Measurements from ENCODE around the gene HIVEP1.

Gene HIVEP1

DNA sequence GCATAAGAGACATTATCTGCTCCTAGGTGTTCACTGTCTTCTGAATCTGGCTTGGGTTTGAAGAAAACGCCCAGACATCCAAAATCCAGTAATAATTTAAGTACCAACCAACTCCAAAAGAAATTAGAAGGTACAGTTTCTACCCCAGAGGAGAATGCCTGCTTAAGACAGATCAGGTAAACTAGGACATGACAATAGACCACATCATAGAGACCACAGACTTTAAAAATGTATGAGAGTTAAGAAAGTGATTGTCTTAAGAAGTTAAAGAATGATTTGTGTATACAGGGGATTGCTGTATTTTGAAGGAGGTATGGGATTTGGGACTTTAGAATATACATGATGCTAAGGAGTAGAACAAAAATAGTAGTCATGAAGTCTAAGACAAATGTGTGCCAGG is 157.3 kb downstream of the HIVEP1 start (continued):
- TF ChIP-seq OSR1 (CRISPR knock-in tag; IDR thresholded peaks at IDR 0.05) (no peak), ARNTL (CRISPR knock-in tag; IDR thresholded peaks at IDR 0.05; ENCODE audit: borderline replicate concordance, low read depth) (no peak), ZC3H10 (CRISPR knock-in tag; IDR thresholded peaks at IDR 0.05) (no peak), ISL1 (CRISPR knock-in tag; IDR thresholded peaks at IDR 0.05) (no peak), ZFP3 (CRISPR knock-in tag; IDR thresholded peaks at IDR 0.05) (no peak), ZNF8 (CRISPR knock-in tag; IDR thresholded peaks at IDR 0.05) (no peak), ZNF565 (CRISPR knock-in tag; conservative IDR thresholded peaks at IDR 0.05; ENCODE audit: low read depth) (no peak)

- ATAC-seq, result no peak
- TF ChIP-seq OSR1 (CRISPR knock-in tag; IDR thresholded peaks at IDR 0.05), result no peak
- TF ChIP-seq, protein P1, sequence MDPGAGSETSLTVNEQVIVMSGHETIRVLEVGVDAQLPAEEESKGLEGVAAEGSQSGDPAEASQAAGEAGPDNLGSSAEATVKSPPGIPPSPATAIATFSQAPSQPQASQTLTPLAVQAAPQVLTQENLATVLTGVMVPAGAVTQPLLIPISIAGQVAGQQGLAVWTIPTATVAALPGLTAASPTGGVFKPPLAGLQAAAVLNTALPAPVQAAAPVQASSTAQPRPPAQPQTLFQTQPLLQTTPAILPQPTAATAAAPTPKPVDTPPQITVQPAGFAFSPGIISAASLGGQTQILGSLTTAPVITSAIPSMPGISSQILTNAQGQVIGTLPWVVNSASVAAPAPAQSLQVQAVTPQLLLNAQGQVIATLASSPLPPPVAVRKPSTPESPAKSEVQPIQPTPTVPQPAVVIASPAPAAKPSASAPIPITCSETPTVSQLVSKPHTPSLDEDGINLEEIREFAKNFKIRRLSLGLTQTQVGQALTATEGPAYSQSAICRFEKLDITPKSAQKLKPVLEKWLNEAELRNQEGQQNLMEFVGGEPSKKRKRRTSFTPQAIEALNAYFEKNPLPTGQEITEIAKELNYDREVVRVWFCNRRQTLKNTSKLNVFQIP (CRISPR knock-in tag; IDR thresholded peaks at IDR 0.05; ENCODE audit: borderline replicate concordance, low read depth), result no peak
- TF ChIP-seq, protein P2, sequence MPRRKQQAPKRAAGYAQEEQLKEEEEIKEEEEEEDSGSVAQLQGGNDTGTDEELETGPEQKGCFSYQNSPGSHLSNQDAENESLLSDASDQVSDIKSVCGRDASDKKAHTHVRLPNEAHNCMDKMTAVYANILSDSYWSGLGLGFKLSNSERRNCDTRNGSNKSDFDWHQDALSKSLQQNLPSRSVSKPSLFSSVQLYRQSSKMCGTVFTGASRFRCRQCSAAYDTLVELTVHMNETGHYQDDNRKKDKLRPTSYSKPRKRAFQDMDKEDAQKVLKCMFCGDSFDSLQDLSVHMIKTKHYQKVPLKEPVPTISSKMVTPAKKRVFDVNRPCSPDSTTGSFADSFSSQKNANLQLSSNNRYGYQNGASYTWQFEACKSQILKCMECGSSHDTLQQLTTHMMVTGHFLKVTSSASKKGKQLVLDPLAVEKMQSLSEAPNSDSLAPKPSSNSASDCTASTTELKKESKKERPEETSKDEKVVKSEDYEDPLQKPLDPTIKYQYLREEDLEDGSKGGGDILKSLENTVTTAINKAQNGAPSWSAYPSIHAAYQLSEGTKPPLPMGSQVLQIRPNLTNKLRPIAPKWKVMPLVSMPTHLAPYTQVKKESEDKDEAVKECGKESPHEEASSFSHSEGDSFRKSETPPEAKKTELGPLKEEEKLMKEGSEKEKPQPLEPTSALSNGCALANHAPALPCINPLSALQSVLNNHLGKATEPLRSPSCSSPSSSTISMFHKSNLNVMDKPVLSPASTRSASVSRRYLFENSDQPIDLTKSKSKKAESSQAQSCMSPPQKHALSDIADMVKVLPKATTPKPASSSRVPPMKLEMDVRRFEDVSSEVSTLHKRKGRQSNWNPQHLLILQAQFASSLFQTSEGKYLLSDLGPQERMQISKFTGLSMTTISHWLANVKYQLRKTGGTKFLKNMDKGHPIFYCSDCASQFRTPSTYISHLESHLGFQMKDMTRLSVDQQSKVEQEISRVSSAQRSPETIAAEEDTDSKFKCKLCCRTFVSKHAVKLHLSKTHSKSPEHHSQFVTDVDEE (CRISPR knock-in tag; IDR thresholded peaks at IDR 0.05), result no peak
- TF ChIP-seq SNAI2 (CRISPR knock-in tag; IDR thresholded peaks at IDR 0.05), result no peak
- no peak for TF ChIP-seq TOX (CRISPR knock-in tag; IDR thresholded peaks at IDR 0.05; ENCODE audit: borderline replicate concordance)
- no peak for TF ChIP-seq ESRRG (CRISPR knock-in tag; IDR thresholded peaks at IDR 0.05)
- TF ChIP-seq ISL1 (CRISPR knock-in tag; IDR thresholded peaks at IDR 0.05), result no peak
- TF ChIP-seq ZFP3 (CRISPR knock-in tag; IDR thresholded peaks at IDR 0.05), result no peak
- no peak for TF ChIP-seq ZC3H10 (CRISPR knock-in tag; IDR thresholded peaks at IDR 0.05)
- no peak for TF ChIP-seq TCF4 (CRISPR knock-in tag; IDR thresholded peaks at IDR 0.05; ENCODE audit: borderline replicate concordance)
- no peak for TF ChIP-seq ZNF8 (CRISPR knock-in tag; IDR thresholded peaks at IDR 0.05)
- TF ChIP-seq CSDC2 (CRISPR knock-in tag; IDR thresholded peaks at IDR 0.05), result no peak
Measured at GRCh38 chr6:12170351-12171092, 158.4 kb downstream of the HIVEP1 start.

GRCh38 chr6:12171717-12172116 is 159.6 kb downstream of the HIVEP1 start:
- TF ChIP-seq ZNF565 (CRISPR knock-in tag; conservative IDR thresholded peaks at IDR 0.05; ENCODE audit: low read depth), result no peak
- TF ChIP-seq ISL1 (CRISPR knock-in tag; IDR thresholded peaks at IDR 0.05), result no peak
- no peak for TF ChIP-seq PPARA (CRISPR knock-in tag; IDR thresholded peaks at IDR 0.05; ENCODE audit: borderline replicate concordance)
- TF ChIP-seq, protein P3, sequence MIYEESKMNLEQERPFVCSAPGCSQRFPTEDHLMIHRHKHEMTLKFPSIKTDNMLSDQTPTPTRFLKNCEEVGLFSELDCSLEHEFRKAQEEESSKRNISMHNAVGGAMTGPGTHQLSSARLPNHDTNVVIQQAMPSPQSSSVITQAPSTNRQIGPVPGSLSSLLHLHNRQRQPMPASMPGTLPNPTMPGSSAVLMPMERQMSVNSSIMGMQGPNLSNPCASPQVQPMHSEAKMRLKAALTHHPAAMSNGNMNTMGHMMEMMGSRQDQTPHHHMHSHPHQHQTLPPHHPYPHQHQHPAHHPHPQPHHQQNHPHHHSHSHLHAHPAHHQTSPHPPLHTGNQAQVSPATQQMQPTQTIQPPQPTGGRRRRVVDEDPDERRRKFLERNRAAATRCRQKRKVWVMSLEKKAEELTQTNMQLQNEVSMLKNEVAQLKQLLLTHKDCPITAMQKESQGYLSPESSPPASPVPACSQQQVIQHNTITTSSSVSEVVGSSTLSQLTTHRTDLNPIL (CRISPR knock-in tag; IDR thresholded peaks at IDR 0.05; ENCODE audit: low read depth), result no peak
- TF ChIP-seq TOX (CRISPR knock-in tag; IDR thresholded peaks at IDR 0.05; ENCODE audit: borderline replicate concordance), result no peak
- no peak for TF ChIP-seq GLIS3 (CRISPR knock-in tag; IDR thresholded peaks at IDR 0.05)
- TF ChIP-seq, protein P1 (CRISPR knock-in tag; IDR thresholded peaks at IDR 0.05; ENCODE audit: borderline replicate concordance, low read depth), result no peak
- TF ChIP-seq BACH2 (CRISPR knock-in tag; IDR thresholded peaks at IDR 0.05; ENCODE audit: borderline replicate concordance), result no peak
- no peak for ATAC-seq

DNA sequence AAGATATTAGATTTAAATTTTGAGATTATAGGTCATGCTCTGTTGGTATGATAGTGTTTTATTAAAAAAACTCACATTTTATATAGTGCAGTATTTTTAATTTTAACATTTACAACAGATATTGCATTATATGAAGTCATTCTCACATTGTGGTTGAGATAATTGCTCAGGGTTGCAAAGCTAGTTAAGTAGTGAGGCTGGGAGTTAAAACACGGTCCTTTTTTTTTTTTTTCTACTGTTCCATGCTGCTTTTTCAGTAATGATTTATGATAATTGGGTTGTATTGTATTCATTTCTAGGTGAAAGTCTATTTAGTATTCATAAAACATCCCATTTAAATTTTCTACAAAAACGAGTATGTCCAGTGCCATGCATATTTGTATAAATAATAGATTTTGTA is 160.5 kb downstream of the HIVEP1 start:
- ATAC-seq, result no peak
- TF ChIP-seq RARB (CRISPR knock-in tag; IDR thresholded peaks at IDR 0.05) (no peak), ARNTL (CRISPR knock-in tag; IDR thresholded peaks at IDR 0.05; ENCODE audit: borderline replicate concordance, low read depth) (no peak)
